Measurements from ENCODE around the gene CTNNA3.

The CTNNA3 gene

DNA sequence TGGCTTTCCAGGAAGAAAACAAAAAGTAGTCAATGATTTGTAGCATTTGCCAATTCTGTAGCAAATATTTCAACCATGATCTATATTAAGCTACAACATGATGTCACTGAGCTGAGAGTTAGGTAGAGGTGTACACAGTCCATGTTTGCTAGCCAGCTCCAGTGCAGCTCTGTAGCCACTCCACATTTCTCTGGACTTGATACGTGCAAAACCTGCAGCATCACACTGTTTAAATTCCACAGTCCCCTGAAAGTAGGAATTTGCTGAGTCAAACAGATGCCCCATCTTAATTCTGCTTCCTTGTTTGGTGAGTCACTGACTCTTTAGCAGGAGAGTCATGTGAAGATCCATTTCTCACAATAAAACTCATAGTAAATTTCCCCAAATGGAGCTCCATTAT lies 859.9 kb downstream of the CTNNA3 start:
- no peaks in the 10 kb centered on the region for H4K20me1 ChIP-seq (ENCODE audit: insufficient read depth, low read length, poor library complexity, severe bottlenecking)
- no peaks in the 10 kb centered on the region for H3K27me3 ChIP-seq (ENCODE audit: insufficient read depth, low read length, poor library complexity, severe bottlenecking)
- H3K4me2 ChIP-seq (ENCODE audit: low read depth, low read length, poor library complexity, severe bottlenecking): no peak overlapping the region
- H3K4me1 ChIP-seq (ENCODE audit: insufficient read depth, low read length, poor library complexity, severe bottlenecking): no peaks in the 10 kb centered on the region
- H3F3A ChIP-seq (ENCODE audit: low read depth): no peaks in the 10 kb centered on the region
- no peak overlapping the region for H3K4me3 ChIP-seq (ENCODE audit: low read length, poor library complexity, severe bottlenecking)
- no peaks in the 10 kb centered on the region for H3K9me2 ChIP-seq (replicated peaks; ENCODE audit: low read depth, low read length)
- H3K9ac ChIP-seq (ENCODE audit: low read depth, low read length, poor library complexity, severe bottlenecking): no peak overlapping the region
- no peak for TF ChIP-seq EZH2phosphoT487 (IDR thresholded peaks at IDR 0.05; ENCODE audit: borderline replicate concordance)
- no peaks in the 10 kb centered on the region for H3K36me3 ChIP-seq (ENCODE audit: insufficient read depth, low read length)
- H3K79me2 ChIP-seq (ENCODE audit: insufficient read depth, low read length): no peaks in the 10 kb centered on the region
- H3K9me3 ChIP-seq (ENCODE audit: insufficient read depth, low read depth, low read length): no peaks in the 10 kb centered on the region
- H2AFZ ChIP-seq (ENCODE audit: low read length): no peak overlapping the region

DNA sequence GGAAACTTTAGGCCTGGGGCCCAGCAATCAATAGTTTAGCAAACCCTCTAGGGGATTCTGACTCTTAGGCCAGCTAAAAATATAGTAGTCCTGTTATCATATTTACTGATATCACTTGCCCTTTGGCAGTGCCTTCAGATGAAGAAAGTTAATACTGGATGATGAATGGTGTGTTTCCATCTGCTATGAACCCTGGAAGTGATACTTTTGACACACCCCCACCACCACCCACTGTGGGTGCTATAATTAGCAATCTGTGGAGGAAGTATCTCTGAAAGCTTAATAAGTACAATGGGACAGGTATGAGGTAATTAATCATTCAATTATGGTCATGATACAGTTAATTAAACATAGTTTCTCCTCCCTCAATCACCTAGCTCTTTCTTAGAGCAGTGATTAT lies 860.6 kb downstream of the CTNNA3 start:
- no peaks in the 10 kb centered on the region for H3K9me3 ChIP-seq (ENCODE audit: insufficient read depth, low read depth, low read length)
- H2AFZ ChIP-seq (ENCODE audit: low read length): no peak overlapping the region
- TF ChIP-seq, protein P1, sequence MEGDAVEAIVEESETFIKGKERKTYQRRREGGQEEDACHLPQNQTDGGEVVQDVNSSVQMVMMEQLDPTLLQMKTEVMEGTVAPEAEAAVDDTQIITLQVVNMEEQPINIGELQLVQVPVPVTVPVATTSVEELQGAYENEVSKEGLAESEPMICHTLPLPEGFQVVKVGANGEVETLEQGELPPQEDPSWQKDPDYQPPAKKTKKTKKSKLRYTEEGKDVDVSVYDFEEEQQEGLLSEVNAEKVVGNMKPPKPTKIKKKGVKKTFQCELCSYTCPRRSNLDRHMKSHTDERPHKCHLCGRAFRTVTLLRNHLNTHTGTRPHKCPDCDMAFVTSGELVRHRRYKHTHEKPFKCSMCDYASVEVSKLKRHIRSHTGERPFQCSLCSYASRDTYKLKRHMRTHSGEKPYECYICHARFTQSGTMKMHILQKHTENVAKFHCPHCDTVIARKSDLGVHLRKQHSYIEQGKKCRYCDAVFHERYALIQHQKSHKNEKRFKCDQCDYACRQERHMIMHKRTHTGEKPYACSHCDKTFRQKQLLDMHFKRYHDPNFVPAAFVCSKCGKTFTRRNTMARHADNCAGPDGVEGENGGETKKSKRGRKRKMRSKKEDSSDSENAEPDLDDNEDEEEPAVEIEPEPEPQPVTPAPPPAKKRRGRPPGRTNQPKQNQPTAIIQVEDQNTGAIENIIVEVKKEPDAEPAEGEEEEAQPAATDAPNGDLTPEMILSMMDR (conservative IDR thresholded peaks at IDR 0.05; ENCODE audit: low read length): no peak
- TF ChIP-seq EZH2phosphoT487 (IDR thresholded peaks at IDR 0.05; ENCODE audit: borderline replicate concordance): no peak
- no peak overlapping the region for H3K4me3 ChIP-seq (ENCODE audit: low read length, poor library complexity, severe bottlenecking)
- H3K79me2 ChIP-seq (ENCODE audit: insufficient read depth, low read length): no peaks in the 10 kb centered on the region
- no peaks in the 10 kb centered on the region for H3K9me2 ChIP-seq (replicated peaks; ENCODE audit: low read depth, low read length)
- no peaks in the 10 kb centered on the region for H3F3A ChIP-seq (ENCODE audit: low read depth)
- H3K9ac ChIP-seq (ENCODE audit: low read depth, low read length, poor library complexity, severe bottlenecking): no peak overlapping the region
- H3K36me3 ChIP-seq (ENCODE audit: insufficient read depth, low read length): no peaks in the 10 kb centered on the region
- H4K20me1 ChIP-seq (ENCODE audit: insufficient read depth, low read length, poor library complexity, severe bottlenecking): no peaks in the 10 kb centered on the region
- no peak overlapping the region for H3K4me2 ChIP-seq (ENCODE audit: low read depth, low read length, poor library complexity, severe bottlenecking)
- no peaks in the 10 kb centered on the region for H3K27me3 ChIP-seq (ENCODE audit: insufficient read depth, low read length, poor library complexity, severe bottlenecking)
- no peaks in the 10 kb centered on the region for H3K4me1 ChIP-seq (ENCODE audit: insufficient read depth, low read length, poor library complexity, severe bottlenecking)

DNA sequence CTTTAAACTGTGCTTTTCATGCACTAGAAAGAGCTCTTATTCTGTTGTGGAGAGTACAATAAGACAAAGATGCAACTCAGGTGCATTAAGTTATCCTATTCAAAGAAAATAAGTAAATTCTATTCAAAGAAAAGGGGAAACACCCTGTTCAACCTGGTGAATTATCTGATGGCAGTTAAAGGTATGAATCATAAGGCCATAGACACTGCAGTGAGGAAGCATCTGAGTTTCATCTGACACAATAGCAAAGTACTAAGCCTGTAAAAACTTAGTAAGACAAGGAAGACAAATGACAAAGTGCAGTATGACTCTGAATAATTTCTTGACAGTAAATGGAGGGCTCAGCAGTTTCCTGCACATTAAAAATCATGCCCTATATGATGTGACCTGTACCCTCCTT lies 861.2 kb downstream of the CTNNA3 start:
- H2AFZ ChIP-seq (ENCODE audit: low read length): no peak overlapping the region
- no peaks in the 10 kb centered on the region for H4K20me1 ChIP-seq (ENCODE audit: insufficient read depth, low read length, poor library complexity, severe bottlenecking)
- H3K27me3 ChIP-seq (ENCODE audit: insufficient read depth, low read length, poor library complexity, severe bottlenecking): no peaks in the 10 kb centered on the region
- H3F3A ChIP-seq (ENCODE audit: low read depth): no peaks in the 10 kb centered on the region
- H3K9me2 ChIP-seq (replicated peaks; ENCODE audit: low read depth, low read length): no peaks in the 10 kb centered on the region
- H3K36me3 ChIP-seq (ENCODE audit: insufficient read depth, low read length): no peaks in the 10 kb centered on the region
- H3K9ac ChIP-seq (ENCODE audit: low read depth, low read length, poor library complexity, severe bottlenecking): no peak overlapping the region
- no peak for TF ChIP-seq EZH2phosphoT487 (IDR thresholded peaks at IDR 0.05; ENCODE audit: borderline replicate concordance)
- TF ChIP-seq, protein P1 (conservative IDR thresholded peaks at IDR 0.05; ENCODE audit: low read length): no peak
- H3K9me3 ChIP-seq (ENCODE audit: insufficient read depth, low read depth, low read length): no peaks in the 10 kb centered on the region
- no peak overlapping the region for H3K4me2 ChIP-seq (ENCODE audit: low read depth, low read length, poor library complexity, severe bottlenecking)
- no peaks in the 10 kb centered on the region for H3K4me1 ChIP-seq (ENCODE audit: insufficient read depth, low read length, poor library complexity, severe bottlenecking)
- H3K4me3 ChIP-seq (ENCODE audit: low read length, poor library complexity, severe bottlenecking): no peak overlapping the region
- no peaks in the 10 kb centered on the region for H3K79me2 ChIP-seq (ENCODE audit: insufficient read depth, low read length)

DNA sequence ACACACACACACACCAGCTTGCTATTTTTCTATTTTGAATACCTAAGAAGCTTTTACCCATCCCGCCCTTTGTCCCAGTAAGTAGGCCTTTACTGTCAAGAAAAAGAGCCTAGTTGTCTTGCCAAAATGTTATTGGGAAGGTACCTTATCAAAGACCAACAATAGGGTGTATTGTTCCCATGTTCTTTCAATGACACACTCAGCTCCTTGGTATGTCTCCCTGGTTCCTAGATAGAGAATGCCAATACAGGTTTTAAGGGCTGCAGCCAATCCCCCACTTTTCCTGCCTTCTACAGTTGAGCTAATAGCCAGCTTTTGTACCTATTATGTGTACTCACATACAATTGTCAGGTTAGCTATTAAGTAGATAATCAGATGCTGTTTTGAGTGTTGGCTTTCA lies 862.1 kb downstream of the CTNNA3 start:
- no peaks in the 10 kb centered on the region for H3K9me2 ChIP-seq (replicated peaks; ENCODE audit: low read depth, low read length)
- TF ChIP-seq EZH2phosphoT487 (IDR thresholded peaks at IDR 0.05; ENCODE audit: borderline replicate concordance): no peak
- TF ChIP-seq, protein P1 (conservative IDR thresholded peaks at IDR 0.05; ENCODE audit: low read length): no peak
- no peaks in the 10 kb centered on the region for H3K4me1 ChIP-seq (ENCODE audit: insufficient read depth, low read length, poor library complexity, severe bottlenecking)

More for the DNA sequence above, 862.1 kb downstream of the CTNNA3 start:
- H3K27me3 ChIP-seq (ENCODE audit: insufficient read depth, low read length, poor library complexity, severe bottlenecking): no peaks in the 10 kb centered on the region
- no peak overlapping the region for H3K4me3 ChIP-seq (ENCODE audit: low read length, poor library complexity, severe bottlenecking)
- H3K9me3 ChIP-seq (ENCODE audit: insufficient read depth, low read depth, low read length): no peaks in the 10 kb centered on the region
- no peaks in the 10 kb centered on the region for H3F3A ChIP-seq (ENCODE audit: low read depth)
- H4K20me1 ChIP-seq (ENCODE audit: insufficient read depth, low read length, poor library complexity, severe bottlenecking): no peaks in the 10 kb centered on the region
- H2AFZ ChIP-seq (ENCODE audit: low read length): no peak overlapping the region
- no peak overlapping the region for H3K4me2 ChIP-seq (ENCODE audit: low read depth, low read length, poor library complexity, severe bottlenecking)
- no peaks in the 10 kb centered on the region for H3K79me2 ChIP-seq (ENCODE audit: insufficient read depth, low read length)
- H3K9ac ChIP-seq (ENCODE audit: low read depth, low read length, poor library complexity, severe bottlenecking): no peak overlapping the region
- H3K36me3 ChIP-seq (ENCODE audit: insufficient read depth, low read length): no peaks in the 10 kb centered on the region
